Measurements from ENCODE around the gene LSM14B. TPM values are rescaled to one million over a fixed set of nuclear protein-coding genes. Genes with fewer than 3 reads are reported as not detected.

LSM14B gene
- total RNA-seq, 1 experiment from 2014 or later: 73.5 TPM

GRCh38 chr20:62117362-62117646 lies 5.0 kb upstream of the LSM14B start:
- TF ChIP-seq PREB (CRISPR knock-in tag; IDR thresholded peaks at IDR 0.05; ENCODE audit: borderline replicate concordance) (no peak), ZBTB43 (CRISPR knock-in tag; IDR thresholded peaks at IDR 0.05) (no peak), NFE2L1 (CRISPR knock-in tag; IDR thresholded peaks at IDR 0.05) (no peak), NR3C1 (CRISPR knock-in tag; conservative IDR thresholded peaks at IDR 0.05; ENCODE audit: low read depth) (no peak), IRF2 (CRISPR knock-in tag; IDR thresholded peaks at IDR 0.05; ENCODE audit: borderline replicate concordance, low read depth) (no peak), FOXP4 (CRISPR knock-in tag; IDR thresholded peaks at IDR 0.05) (no peak), ZNF423 (CRISPR knock-in tag; IDR thresholded peaks at IDR 0.05) (no peak), ZBTB21 (CRISPR knock-in tag; IDR thresholded peaks at IDR 0.05; ENCODE audit: borderline replicate concordance) (no peak), CREM (CRISPR knock-in tag; IDR thresholded peaks at IDR 0.05) (no peak), NFYB (CRISPR knock-in tag; conservative IDR thresholded peaks at IDR 0.05; ENCODE audit: low read depth) (no peak), TEAD4 (CRISPR knock-in tag; IDR thresholded peaks at IDR 0.05) (no peak), ZNF425 (CRISPR knock-in tag; conservative IDR thresholded peaks at IDR 0.05) (no peak), GRHL2 (CRISPR knock-in tag; IDR thresholded peaks at IDR 0.05; ENCODE audit: insufficient replicate concordance, severe bottlenecking) (no peak), NR2C2 (CRISPR knock-in tag; IDR thresholded peaks at IDR 0.05) (no peak), ZNF317 (CRISPR knock-in tag; IDR thresholded peaks at IDR 0.05; ENCODE audit: borderline replicate concordance, low read depth) (no peak)
- no peak for ATAC-seq
- H3K36me3 Mint-ChIP-seq: no peaks in the 10 kb centered on the region
- no peaks in the 10 kb centered on the region for H3K9me3 Mint-ChIP-seq
- H3K4me1 Mint-ChIP-seq: peaks cover 25% of the 10 kb centered on the region
- H3K4me3 Mint-ChIP-seq: no peak overlapping the region
- POLR2A ChIA-PET: no interaction called here
- no peaks in the 10 kb centered on the region; the same call in 1 of the 2 replicates for H3K27me3 Mint-ChIP-seq (ENCODE audit: low read depth)
- no peak overlapping the region for H3K27ac Mint-ChIP-seq
- CTCF ChIA-PET: no interaction called here
- DNase-seq (ENCODE audit: low spot score): no peak

GRCh38 chr20:62117658-62118057 lies 4.6 kb upstream of the LSM14B start:
- Mint-ChIP-seq H3K27ac (no peak overlapping the region), H3K27me3 (ENCODE audit: low read depth) (no peaks in the 10 kb centered on the region; the same call in 1 of the 2 replicates), H3K4me1 (peaks cover 25% of the 10 kb centered on the region), H3K4me3 (no peak overlapping the region), H3K9me3 (no peaks in the 10 kb centered on the region), H3K36me3 (no peaks in the 10 kb centered on the region)
- ChIA-PET POLR2A (interaction anchor here (0.6 to 0.7 kb wide), 2 partner anchors 15 to 403 kb away, joined by 3 to 4 read pairs; no protein-coding TSS in a partner anchor), CTCF (interaction anchor here (1.1 kb wide), 1 partner anchor 106 kb away, joined by 3 read pairs; no protein-coding TSS in a partner anchor)
- no peak for DNase-seq (ENCODE audit: low spot score)
- ATAC-seq: no peak
- no peak for TF ChIP-seq HMGA2 (CRISPR knock-in tag; IDR thresholded peaks at IDR 0.05)
- no peak for TF ChIP-seq MLX (CRISPR knock-in tag; IDR thresholded peaks at IDR 0.05)
- no peak for TF ChIP-seq ZNF138 (CRISPR knock-in tag; conservative IDR thresholded peaks at IDR 0.05)
- no peak for TF ChIP-seq AR (CRISPR knock-in tag; IDR thresholded peaks at IDR 0.05)
- no peak for TF ChIP-seq FOXP4 (CRISPR knock-in tag; IDR thresholded peaks at IDR 0.05)
- no peak for TF ChIP-seq CTCF (IDR thresholded peaks at IDR 0.05)
- no peak for TF ChIP-seq MAX (CRISPR knock-in tag; IDR thresholded peaks at IDR 0.05)
